NCI-H748 treated with DMSO at 0.1 percent for 48 hours (cell line): ENCODE data around the gene DGKD.

Source experiments
- DNase-seq: peaks from one replicate; lab custom pipeline; 2025; lab: John Stamatoyannopoulos, UW

DGKD gene

GRCh38 chr2:233446606-233447305 is 92.5 kb downstream of the DGKD start:
- DNase-seq = no peak

DNA sequence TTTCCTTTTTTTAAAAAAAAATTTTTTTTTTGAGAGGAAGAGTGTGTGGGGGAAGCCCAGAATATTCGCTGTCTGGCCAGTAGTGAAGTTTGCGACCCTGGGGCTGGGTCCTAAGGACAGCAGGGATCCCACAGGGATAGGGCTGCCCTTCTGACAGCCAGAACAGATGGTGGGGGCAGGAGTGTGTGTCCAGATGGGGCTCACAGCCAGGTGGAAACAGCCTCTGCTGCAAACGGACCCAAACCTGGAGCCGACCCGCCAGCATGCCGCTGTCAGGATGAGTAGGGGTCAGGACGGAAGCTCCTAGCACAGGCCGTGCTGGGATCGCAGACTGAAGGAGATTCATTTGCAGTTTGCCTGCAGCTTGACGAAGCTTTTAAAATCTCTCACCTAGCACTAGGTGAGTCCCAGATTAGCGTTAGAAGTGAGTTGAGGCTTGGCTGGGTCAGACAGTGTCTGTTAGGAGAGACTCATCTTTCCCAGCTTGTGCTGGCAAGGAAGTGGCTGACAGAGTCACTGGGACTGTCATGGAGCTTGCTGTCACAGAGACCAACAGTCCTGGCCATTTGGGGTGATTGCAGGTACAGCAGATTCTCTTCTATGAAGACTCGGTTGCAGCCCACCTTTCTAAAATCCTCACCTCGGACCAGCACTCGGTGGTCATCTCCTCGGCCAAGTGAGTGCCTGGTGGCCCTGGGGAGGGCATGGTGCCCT is 93.4 kb downstream of the DGKD start:
- no peak for DNase-seq

DNA sequence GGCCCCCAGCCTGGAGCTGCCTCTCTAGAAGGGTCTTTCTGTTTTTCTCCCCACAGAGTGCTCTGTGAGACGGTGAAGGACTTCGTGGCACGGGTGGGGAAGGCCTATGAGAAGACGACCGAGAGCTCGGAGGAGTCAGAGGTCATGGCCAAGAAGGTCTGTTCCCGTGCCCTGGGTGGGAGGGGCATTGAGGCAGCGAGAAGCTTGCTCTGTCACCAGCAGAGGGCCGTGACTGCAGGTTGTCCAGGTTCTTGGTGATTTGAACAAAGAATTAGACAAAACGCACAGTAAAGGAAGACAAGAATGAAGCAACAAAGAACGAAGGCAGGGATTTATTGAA is 93.9 kb downstream of the DGKD start:
- DNase-seq = no peak

- DNase-seq = no peak
Observed at GRCh38 chr2:233448575-233448974, 94.3 kb downstream of the DGKD start.

DNA sequence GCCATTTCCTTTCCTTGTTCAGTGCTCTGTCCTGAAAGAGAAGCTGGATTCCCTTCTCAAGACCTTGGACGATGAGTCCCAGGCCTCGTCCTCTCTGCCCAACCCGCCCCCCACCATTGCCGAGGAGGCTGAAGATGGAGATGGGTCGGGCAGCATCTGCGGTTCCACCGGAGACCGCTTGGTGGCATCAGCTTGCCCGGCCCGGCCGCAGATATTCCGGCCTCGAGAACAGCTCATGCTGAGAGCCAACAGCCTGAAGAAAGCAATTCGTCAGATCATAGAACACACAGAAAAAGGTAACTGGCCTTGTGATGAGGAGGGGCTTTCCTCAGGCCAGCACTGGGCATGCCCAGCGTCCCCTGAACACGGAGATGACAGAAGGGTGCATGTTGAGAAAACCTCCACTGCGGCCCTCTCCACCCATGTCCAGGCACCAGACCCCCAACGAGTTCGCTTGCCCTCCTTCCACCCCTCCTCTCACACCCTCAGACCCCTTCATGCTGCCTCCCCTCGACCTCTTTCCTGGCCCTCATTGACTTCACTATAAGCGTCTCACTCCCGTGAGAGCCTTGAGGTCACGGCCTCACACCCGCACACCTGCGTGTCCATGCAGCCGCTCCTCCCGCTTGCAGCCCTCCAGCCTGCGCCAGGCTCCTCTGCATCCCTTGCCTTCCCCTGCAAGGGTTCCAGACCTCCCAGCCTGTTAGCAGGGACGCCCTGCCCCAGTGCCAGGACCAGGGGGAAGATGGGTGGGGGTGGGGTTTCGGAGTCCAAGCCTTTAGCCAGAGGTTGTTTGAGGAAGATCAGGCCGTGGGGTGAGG is 95.0 kb downstream of the DGKD start:
- no peak for DNase-seq

DNA sequence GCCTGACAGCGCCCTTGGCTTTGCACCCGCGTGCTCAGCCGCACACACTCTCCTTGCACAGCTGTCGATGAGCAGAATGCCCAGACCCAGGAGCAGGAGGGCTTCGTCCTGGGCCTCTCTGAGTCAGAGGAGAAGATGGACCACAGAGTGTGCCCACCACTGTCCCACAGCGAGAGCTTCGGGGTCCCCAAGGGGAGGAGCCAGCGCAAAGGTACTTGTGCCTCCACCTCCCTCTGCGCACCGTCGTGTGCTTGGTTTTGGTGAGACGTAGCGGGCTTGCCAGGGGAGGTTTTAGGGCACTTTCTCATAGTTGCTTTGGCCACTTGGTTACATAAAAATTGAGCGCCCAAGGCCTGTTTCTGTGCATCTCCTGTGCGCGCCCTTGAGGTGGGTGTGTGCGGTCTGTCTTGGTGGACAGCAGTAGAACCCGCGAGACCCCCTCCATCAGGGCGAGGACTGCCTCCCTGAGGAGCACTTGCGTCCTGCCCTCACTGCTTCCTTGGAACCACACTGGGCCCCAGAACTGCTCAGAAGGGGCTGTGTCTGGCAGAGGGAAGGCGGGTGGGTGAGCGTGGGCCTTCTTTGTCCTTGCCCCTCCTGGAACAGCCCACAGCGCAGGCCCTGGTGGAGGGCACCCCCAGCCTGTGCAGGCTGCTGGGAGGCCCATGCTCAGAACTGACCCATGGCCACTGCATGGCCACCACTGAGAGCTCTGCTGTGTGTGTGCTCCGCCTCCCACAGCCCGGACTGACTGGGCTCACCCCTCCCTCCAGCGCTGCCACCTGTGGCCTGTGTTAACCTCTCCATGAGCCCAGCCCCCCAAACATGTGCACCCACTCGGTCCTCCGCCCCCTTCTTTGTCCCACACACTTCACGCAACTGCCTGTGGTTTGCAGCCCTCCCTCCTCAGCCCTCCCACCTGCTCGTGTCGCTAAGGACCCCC is 95.9 kb downstream of the DGKD start:
- DNase-seq = no peak

DNA sequence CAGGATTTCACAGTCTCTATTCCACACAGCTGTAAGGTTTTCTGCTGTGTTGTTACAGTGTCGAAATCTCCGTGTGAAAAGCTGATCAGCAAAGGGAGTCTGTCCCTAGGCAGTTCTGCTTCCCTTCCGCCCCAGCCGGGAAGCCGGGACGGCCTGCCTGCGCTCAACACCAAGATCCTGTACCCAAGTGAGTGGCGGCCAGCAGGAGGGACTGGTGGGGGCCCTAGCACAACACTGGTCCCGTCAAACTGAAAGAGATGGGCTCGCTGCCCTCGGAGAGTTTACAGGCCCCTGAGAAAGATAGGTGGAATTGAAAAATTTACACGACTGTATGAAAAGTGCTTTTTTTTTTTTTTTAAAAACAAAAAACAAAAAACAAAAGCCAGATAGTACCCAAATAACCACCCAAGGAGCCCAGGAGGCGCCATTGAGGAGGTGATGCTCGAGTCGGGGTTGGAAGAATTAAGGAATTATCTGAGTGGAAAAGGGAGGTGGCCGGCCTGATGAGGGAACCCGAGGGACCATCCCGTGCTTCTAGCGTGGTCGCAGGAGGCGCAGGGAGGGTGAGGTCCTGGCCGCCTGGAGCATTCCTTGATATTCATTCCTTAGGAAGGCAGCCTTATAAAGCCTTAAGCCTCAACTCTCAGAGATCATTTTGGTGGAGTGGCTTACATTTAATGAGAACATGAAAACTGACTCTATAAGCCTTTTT is 96.7 kb downstream of the DGKD start:
- no peak for DNase-seq

- DNase-seq = no peak
Observed at GRCh38 chr2:233451950-233452349, 97.7 kb downstream of the DGKD start.

GRCh38 chr2:233453111-233453915 is 99.0 kb downstream of the DGKD start:
- no peak for DNase-seq

GRCh38 chr2:233453916-233454315 is 99.6 kb downstream of the DGKD start:
- DNase-seq = no peak

DNA sequence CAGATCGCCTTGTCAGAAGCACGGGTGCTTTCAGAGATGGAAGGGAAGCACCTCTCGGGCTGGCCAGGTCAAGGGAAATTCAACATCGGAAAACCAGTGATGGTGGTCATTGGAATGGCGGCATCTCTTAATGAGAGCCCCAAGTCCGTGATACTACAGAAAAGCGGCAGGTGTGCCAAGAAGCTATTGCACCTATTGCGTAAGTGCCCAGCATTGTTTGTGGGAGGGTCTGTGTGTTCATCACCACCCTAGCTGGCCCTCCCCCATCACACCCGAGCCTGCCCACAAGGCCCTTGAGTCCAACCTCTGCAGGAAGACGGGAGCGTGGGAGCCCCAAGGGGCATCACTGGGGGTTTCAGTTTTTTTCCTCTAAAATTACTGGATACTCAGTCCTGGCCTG is 100.7 kb downstream of the DGKD start:
- DNase-seq = no peak

DNA sequence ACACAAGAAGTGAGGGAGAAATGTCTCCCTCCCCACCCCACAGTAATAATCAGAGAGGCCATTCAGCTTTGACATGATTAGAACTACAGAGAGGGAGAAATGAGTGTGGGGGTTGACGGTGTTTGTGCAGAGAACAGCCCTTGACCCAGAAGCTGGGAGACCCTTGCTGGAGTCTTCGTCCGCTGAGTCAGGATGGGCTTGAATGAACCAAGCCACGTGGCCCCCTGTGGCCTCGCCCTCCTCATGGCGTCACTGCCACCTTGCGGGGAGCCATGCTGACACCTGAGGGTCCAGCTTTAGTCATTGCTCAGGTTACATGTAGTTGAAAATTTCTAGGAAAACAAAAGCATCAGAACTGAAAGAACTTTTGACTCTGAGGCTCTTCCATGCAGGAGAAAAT is 101.2 kb downstream of the DGKD start:
- DNase-seq = no peak

- DNase-seq = no peak
Observed at GRCh38 chr2:233456111-233456510, 101.8 kb downstream of the DGKD start.

DNA sequence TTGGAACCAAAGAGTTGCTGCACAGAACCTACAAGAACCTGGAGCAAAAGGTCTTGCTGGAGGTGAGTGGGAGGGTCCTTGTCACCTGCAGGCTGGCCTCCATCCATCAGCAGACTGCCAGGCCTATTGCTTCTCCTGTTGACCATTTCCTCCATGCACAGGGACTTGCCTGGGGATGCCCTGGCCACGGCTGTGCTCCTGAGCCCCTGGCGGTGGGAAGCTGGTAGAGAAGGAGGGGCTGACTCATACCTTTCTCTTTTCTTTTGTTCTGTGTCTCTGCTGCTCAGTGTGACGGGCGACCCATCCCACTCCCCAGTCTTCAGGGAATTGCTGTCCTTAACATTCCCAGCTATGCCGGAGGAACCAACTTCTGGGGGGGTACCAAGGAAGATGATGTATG is 102.6 kb downstream of the DGKD start:
- no peak for DNase-seq

- DNase-seq = no peak
Observed at GRCh38 chr2:233457356-233457755, 103.1 kb downstream of the DGKD start.

GRCh38 chr2:233458031-233458610 is 103.8 kb downstream of the DGKD start:
- no peak for DNase-seq

DNA sequence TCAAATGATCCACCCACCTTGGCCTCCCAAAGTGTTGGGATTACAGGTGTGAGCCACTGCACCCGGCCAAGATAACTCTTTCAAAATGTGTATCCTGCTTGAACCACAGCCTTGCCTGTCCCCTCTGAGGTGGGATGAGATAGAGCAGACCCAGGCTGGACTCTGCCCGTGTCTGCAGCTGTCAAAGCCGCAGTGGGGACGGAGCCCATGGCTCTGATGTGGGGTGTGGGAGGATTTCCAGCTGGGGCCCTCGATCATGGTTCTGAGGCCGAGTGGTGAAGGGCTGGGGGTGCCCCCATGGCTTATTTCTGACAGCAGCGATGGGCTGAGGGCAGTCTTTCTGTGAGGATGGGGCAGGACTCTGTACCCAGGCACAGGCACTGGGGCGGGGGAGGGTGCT is 104.5 kb downstream of the DGKD start:
- no peak for DNase-seq

DNA sequence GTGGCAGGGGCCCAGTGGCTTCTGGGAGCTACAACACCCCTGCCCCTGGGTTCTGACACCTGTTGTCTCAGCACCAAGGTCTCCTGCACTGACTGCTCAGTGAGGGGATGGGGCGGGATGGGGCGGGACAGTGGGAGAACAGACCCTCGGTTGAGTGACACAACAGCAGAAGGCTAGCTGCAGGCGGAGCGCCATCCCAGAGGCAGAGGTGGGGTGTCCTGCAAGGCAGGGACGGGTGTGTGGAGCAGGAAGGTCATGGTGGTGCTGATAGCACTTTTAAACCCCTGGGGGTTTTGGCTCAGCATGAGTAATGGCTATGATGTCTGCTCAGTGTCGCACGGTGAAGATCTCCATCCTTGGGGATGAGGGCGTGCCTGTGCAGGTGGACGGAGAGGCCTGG is 105.1 kb downstream of the DGKD start:
- DNase-seq = no peak

- DNase-seq = peak; percentile 31
Observed at GRCh38 chr2:233460726-233461441, 106.6 kb downstream of the DGKD start.
